GM18526 (cell line): ENCODE results near the gene NFKB1.

Experiments used
- POLR2A ChIP-seq: IDR thresholded peaks from 3 replicates; pipeline ENCODE4 v1.6.1; 2011; ENCODE audit not compliant: insufficient read length; ENCODE audit errors: extremely low read depth

The NFKB1 gene

DNA sequence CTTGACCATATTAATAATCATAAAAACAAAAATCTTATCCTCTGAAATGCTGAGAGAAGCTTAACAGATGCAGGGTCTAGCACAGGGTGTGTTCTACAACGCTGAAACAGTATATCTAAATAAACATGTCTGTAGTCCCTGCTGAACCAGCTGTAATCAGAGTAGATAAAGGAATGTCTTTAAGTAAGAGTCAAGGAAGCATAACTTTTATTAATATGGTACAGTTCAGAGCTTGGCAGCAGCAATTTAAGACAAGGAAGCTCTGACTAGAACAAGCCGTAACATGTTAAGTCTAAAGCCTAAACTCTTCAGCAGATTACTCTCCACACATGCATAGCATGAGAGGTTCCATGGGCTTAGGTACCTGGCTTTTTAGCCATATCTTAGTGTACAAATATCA lies 36.1 kb downstream of the NFKB1 start:
- no peak for TF ChIP-seq POLR2A

- TF ChIP-seq POLR2A, result no peak
Observed at GRCh38 chr4:102541697-102542096, 40.5 kb downstream of the NFKB1 start.

DNA sequence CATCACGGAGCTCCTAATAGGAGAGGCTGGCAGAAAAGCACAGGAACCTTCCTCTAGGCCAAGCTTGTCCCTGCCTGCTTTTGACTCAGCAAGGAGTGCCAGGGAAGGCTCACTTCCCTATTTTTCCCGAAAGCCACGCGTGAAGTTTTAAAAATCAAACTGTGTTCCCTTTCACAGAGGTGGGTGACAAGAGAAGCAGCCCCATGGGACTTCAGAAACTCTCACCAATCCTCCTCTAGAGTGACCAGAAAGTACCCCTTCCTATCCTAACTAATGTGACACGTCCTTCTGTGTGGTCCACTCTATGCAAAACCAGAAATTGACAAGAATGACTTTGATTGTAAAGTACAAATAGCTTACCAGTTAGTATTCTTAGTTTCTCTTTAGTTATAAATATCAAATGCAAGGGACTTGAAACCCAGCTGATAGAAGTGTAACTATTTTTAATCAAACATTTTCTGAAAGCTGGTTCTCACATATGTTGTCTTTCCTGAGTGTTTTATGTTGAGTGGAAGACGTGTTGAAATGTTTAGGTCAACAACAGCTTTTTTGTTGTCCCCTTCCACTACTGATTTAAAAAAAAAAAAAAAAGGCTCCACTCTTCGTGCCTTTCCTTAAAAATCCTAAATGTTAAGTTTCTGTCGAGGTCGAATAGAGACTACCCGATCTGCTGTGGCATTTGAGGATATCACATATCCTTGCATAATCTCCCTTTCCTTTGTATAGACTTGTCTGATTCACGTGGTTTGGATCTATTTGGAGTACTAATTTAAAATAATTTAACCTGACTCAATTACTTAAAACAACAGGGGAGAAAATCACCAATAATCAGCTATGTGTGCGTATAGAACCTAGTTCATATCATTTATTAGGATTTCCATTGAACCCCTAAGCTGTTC lies 42.1 kb downstream of the NFKB1 start:
- no peak for TF ChIP-seq POLR2A

DNA sequence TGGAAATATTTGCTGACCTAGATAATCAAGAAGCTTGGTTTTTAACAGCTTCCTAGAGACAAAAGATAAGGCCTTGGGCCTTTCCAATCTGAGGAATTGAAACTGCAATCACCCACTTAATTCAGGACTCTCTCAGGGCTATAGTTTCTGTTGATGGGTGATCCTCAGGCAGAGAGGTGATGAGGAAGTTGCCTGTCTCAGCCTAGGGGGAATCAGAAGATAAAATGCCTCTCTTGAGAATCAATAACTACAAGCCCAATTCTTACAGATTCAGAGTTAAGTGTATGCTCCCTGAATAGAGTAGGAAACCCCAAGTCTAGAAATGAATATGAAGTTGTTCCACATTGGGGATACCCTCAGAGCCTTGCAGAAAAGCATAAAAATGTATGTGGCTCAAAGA lies 45.5 kb downstream of the NFKB1 start:
- no peak for TF ChIP-seq POLR2A

DNA sequence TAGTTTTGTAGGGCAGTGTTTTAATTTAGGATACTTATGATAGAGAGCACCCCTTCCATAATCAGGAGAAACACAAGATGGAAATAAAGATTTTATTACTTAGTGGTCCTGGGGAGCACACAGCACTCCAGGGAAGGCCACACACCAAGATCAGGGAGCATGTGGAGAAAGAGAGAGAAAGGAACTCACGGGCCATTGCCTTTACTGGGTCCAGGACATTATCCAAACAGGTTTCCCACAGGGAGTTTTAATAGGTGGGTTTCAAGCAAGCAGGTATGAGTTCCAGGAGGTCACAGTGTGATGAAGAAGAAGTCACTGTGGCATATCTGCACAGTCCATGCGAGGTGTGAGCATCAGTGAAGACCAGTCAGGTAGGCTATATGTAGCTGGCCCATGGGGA lies 46.8 kb downstream of the NFKB1 start:
- no peak for TF ChIP-seq POLR2A

GRCh38 chr4:102551958-102552565 lies 50.9 kb downstream of the NFKB1 start:
- no peak for TF ChIP-seq POLR2A

DNA sequence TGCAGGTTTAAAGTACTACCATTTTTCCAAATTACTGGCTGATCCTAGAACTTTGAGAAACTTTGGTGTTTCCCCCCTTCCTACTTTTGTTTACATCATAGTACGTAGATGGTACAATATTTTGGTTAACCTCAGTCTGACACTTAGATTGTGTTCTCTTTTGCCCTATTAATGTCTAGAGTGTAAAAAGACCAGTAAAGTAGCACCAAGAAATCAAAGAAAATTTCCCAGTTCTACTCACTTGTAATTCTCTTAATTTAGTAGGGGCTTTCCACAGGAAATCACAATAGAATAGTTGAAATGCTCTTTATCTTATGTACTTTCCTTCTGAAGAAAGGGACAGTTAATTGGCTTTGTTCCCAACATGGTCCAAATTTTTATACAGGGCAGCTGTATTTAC lies 51.6 kb downstream of the NFKB1 start:
- no peak for TF ChIP-seq POLR2A

DNA sequence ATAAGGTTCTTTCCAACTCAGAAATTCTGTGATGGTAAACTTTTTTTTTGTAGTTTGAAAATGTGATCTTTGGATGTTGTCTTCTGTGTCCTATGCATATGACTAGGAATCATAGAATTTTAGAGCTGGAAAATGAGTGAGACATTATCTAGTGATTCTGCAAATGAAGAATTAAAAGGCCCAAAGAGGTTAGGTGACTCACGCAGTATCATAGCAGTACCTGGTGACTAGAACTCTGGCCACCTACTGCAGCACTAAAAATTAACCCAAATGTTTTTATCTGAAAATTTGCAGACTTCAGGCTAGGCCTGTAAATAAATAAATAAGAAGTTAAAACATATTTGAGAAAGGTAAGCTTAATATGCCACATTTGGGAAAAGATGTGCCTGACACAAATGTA lies 52.8 kb downstream of the NFKB1 start:
- TF ChIP-seq POLR2A, result no peak

DNA sequence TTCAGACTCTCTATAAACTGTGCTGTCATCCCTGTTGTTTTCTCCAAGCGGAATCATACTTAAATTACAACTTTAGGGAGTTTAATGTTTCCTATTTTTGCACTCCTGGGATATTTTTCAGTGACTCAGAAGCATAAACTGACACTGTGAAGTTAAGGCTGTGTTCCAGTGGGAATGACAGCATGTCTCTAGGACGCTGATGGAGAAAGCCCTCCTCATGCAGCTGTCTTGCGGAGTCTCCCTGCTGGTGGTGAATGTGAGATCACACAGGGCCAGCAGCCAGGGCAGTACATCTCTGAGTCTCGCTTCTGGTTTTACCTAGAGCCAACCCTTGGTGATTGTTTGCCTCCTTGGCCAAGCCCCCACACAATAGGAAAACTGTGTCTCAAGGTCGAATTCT lies 53.3 kb downstream of the NFKB1 start:
- no peak for TF ChIP-seq POLR2A

DNA sequence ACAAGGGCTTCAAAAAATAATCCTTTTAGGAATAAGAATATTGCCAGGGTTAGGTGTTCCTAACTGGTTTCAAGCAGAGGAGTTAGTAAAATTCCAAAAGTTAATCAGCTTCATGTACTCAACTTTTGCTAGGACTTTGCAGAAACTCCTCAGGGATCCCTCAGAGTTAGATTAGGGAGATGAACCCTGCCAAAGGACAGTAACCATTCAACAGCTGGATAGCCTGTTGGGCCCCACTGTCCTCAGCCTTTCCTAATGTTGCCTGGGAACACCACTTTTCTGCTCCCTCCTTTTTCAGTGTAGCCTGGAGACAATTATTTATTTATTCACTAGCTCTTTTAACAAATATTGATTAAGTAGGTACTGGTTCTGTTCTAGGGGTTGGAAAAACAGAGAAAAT lies 53.8 kb downstream of the NFKB1 start:
- TF ChIP-seq POLR2A, result no peak

DNA sequence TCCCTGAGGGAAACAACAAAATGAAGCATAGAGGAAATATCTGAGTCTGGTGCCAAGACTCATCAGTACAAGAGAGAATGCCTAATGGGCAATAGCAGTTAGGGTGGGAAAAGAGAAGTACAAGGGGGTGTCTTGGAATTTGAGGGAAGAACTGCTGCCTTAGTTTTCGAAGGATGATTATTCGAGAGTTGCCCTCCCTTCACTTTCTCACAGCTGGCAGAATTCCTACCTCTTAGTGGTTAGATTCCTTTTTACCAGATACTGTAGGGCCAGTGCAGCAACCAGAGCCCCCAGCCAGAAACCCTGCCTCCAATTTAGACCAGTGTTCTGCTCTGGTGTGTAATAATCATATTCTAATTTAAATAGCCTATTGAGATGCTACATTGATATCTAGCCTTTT lies 56.5 kb downstream of the NFKB1 start:
- TF ChIP-seq POLR2A, result no peak

DNA sequence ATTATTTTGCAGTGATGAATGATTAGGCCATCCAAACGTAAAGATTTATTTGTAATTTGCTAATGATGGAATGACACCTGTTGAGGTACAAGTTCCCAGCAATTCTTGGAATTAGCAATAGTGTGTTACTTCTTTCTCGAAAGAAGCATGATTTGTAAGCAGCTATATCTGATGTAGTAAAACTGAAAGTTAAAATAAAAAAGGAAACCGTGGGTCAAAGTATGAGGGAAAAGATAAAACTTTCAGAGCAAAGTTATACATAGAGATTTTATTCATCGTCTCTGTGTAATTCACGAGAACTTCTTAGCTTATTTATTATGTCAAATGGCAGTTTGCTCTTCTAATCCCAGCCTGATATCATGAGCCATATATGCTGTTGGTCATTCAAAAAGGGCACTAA lies 59.0 kb downstream of the NFKB1 start:
- TF ChIP-seq POLR2A, result no peak

DNA sequence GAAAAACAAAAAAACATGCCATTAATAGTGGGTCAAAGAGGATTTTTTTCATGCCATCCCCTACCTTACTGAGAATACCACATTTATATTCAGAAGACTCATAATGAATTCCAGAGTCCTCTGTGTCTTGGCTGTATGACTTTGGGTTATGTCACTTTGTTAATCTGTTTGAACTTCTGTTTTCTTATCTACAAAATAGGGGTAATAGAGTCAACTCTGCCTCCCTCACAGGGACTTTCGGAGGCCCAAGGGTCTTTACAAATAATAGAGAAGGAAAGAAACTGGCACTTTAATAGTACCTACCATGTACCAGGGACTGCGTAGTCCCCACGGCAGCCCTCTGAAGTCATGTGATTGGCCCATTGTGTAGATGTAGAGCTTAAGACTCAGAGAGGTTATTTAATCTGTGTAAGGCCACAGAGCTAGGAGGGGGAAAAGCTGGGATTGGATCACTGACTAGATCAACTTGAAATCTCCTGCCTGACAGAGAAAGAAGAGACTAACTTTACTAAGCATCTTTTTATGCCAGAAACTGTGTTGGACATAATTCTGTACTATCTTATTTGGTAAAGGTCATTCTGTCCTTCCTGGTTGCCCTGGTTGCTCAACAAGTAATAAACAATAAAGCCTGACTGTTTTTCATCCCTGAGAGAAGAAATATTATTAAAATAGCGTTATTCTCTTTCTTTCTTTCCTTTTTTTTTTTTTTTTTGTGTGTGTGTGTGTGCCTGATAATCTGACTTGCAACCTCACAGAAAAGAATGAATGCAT lies 59.6 kb downstream of the NFKB1 start:
- no peak for TF ChIP-seq POLR2A

DNA sequence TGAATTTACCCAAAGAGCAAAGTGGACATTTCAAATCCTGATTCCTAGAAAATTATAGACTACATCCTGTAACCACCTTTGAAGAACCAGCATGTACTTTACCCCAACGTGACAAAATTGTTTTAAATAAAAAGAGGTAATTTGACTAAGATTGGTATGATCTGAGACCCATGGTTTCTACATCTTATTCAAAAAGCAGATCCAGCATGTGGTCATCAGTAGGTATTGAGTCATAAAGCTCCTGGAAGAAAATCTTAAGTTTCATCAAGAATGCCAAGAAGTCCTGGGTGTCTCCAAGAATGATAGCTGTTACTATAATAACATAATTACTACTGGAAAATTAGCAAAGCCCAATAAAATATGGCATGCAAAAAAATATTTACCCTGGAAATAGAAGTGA lies 61.8 kb downstream of the NFKB1 start:
- no peak for TF ChIP-seq POLR2A

- no peak for TF ChIP-seq POLR2A
Observed at GRCh38 chr4:102564399-102565059, 63.4 kb downstream of the NFKB1 start.

DNA sequence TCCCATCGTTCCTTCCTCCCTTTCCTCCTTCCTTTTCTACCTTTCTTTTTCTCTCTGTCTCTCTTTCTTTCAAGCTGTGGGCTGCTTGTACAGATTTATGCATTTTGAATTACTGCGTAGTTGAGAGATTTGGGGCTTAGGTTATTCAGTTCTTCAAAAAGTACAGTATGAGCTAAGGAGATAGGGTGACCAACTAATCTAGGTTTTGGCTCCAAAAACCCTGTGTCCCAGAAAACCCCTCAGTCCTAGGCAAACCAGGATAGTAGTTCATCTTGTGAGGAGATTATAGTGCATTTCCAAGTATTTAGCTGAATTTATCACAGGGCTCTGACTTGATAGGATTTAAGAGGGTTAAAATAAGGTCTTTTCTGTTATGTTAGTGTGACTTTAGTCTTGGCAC lies 64.5 kb downstream of the NFKB1 start:
- no peak for TF ChIP-seq POLR2A

DNA sequence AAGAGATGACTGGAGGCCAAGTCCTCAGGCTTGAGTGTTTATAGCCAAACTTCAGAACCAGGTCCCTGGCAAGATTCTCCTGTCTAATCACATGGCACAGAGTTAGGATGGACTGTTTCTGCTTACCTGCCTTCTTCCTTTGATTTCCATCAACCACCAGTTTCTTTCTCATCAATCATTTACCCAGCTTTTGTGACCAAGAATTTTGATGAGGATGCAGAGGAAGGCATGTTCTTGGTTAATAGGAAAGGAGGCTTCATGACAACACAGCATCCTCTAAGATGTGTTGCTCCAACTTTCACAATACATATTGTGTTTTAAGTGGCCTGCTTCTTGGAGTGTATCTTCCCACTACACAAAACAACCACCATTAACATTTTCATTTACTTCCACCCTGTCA lies 65.3 kb downstream of the NFKB1 start:
- no peak for TF ChIP-seq POLR2A
